Esophagus muscularis mucosa (tissue), 4 donors: ENCODE results near the gene AUTS2.

ENCODE experiments used
- CTCF ChIP-seq, 3 experiments: fragments of 200-600 bp in 2 of 3; fragments of 450-650 bp in 1 of 3; sonication (generic) in 2 of 3; IDR thresholded peaks; one replicate each; pipeline ENCODE4 v1.5.1; 2017 to 2019; ENCODE audit warnings: antibody characterized with exemption in 3 of 3, mild to moderate bottlenecking in 2 of 3, moderate library complexity in 1 of 3
- EP300 ChIP-seq: sonication (generic); formaldehyde crosslinking; IDR thresholded peaks from one replicate; pipeline ENCODE4 v1.6.1; 2017; ENCODE audit warnings: antibody characterized with exemption
- POLR2A ChIP-seq: fragments of 450-650 bp; IDR thresholded peaks from one replicate; pipeline ENCODE4 v1.6.1; 2017; ENCODE audit warnings: antibody characterized with exemption, moderate library complexity, mild to moderate bottlenecking, low read depth
- POLR2AphosphoS5 ChIP-seq, 2 donors: sonication (generic); formaldehyde crosslinking; IDR thresholded peaks; one replicate each; pipeline ENCODE4 v1.6.1; 2017; ENCODE audit warnings: antibody characterized with exemption in 2 of 2

GRCh38 chr7:70068531-70068930, 470.3 kb downstream of the AUTS2 start:
- TF ChIP-seq CTCF (IDR thresholded peaks at IDR 0.05) (no peak), POLR2A (no peak), POLR2AphosphoS5 (IDR thresholded peaks at IDR 0.05) (no peak), EP300 (no peak)
